IMR-90 (cell line): ENCODE data around the gene ANGPT4.

ENCODE experiments used
- BHLHE40 ChIP-seq: fragments of 150-350 bp; IDR thresholded peaks from 2 replicates; pipeline ENCODE4 v1.6.1; 2016; ENCODE audit warnings: mild to moderate bottlenecking, low read depth, low read length
- CEBPB ChIP-seq: IDR thresholded peaks from 2 replicates; pipeline ENCODE4 v1.6.1; 2012; ENCODE audit warnings: low read depth, low read length, improper control_type of control experiment
- CTCF ChIP-seq: conservative IDR thresholded peaks from 2 replicates; pipeline ENCODE4 v1.5.1; 2012; ENCODE audit warnings: mild to moderate bottlenecking, low read depth, low read length, improper control_type of control experiment
- ELK1 ChIP-seq: fragments of 150-350 bp; IDR thresholded peaks from 2 replicates; pipeline ENCODE4 v1.6.1; 2016; ENCODE audit warnings: low read depth, mild to moderate bottlenecking, low read length, moderate library complexity, borderline replicate concordance
- FOS ChIP-seq: fragments of 150-350 bp; IDR thresholded peaks from 2 replicates; pipeline ENCODE4 v1.6.1; 2016; ENCODE audit warnings: low read depth, low read length
- MAFK ChIP-seq: IDR thresholded peaks from 2 replicates; pipeline ENCODE4 v1.6.1; 2012; ENCODE audit warnings: low read depth, low read length, improper control_type of control experiment
- MAZ ChIP-seq: IDR thresholded peaks from 2 replicates; pipeline ENCODE4 v1.6.1; 2012; ENCODE audit warnings: low read depth, mild to moderate bottlenecking, low read length, improper control_type of control experiment, moderate library complexity, borderline replicate concordance
- POLR2A ChIP-seq: IDR thresholded peaks from 2 replicates; pipeline ENCODE4 v1.6.1; 2012; ENCODE audit warnings: mild to moderate bottlenecking, low read depth, low read length
- RAD21 ChIP-seq: IDR thresholded peaks from 2 replicates; pipeline ENCODE4 v1.6.1; 2012; ENCODE audit warnings: low read length, improper control_type of control experiment
- SMC3 ChIP-seq: fragments of 150-350 bp; IDR thresholded peaks from 2 replicates; pipeline ENCODE4 v1.6.1; 2016; ENCODE audit warnings: low read depth, mild to moderate bottlenecking, antibody characterized with exemption, low read length, moderate library complexity
- TF ChIP-seq, protein P1 (sequence below): fragments of 150-350 bp; IDR thresholded peaks from 2 replicates; pipeline ENCODE4 v1.6.1; 2017; ENCODE audit warnings: mild to moderate bottlenecking, antibody characterized with exemption, low read length, low read depth

DNA sequence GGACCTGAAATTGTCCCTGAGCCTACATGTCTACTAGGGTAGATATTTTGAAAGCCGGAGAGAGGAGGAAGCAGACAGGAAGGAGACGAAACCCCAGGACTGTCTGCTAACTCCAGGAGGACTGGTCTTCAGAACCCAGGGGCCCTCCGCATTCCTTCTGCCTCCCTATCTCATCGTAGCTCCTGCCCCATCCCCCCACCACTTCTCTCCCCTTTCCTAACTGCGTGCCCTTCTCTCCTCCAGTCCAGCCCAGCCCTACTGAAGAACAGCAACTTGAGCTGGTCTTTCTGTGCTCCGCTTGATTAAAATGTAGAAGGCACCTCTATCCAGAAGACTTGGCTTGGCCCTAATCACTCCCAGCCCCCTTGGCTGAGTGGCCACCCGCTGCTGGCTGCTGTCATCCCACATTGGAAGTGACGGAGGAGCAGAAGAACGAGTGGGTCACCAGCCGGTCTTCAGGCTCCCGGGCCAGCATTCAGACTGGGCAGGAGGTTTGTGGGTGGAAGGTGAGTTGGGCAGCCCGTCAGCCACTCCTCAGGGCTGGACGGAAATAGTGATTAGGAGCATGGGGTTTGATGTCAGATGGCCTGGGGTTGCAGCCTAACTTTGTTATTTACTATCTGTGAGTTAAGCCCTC lies 28.8 kb upstream of the ANGPT4 start:
- no peak for TF ChIP-seq MAFK
- no peak for TF ChIP-seq CTCF
- TF ChIP-seq POLR2A, result no peak
- no peak for TF ChIP-seq ELK1
- TF ChIP-seq MAZ, result no peak
- TF ChIP-seq RAD21, result no peak
- TF ChIP-seq SMC3, result no peak
- no peak for TF ChIP-seq BHLHE40
- TF ChIP-seq CEBPB, result no peak
- TF ChIP-seq, protein P1, sequence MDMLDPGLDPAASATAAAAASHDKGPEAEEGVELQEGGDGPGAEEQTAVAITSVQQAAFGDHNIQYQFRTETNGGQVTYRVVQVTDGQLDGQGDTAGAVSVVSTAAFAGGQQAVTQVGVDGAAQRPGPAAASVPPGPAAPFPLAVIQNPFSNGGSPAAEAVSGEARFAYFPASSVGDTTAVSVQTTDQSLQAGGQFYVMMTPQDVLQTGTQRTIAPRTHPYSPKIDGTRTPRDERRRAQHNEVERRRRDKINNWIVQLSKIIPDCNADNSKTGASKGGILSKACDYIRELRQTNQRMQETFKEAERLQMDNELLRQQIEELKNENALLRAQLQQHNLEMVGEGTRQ, result no peak
- TF ChIP-seq FOS, result no peak
